BE2C (cell line): Measurements from ENCODE around the gene MGLL.

Experiments
- DNase-seq: peaks from one replicate; pipeline ENCODE4 v3.0.0-alpha.2; 2020
- H3K27me3 ChIP-seq: fragments of 250-450 bp; sonication (Bioruptor Pico); 2 replicates; pipeline ENCODE4 v1.5.1; 2020; ENCODE audit warnings: mild to moderate bottlenecking
- H3K36me3 ChIP-seq: fragments of 250-450 bp; sonication (Bioruptor Pico); 2 replicates; pipeline ENCODE4 v1.5.1; 2020; ENCODE audit warnings: mild to moderate bottlenecking
- H3K4me1 ChIP-seq: fragments of 250-450 bp; sonication (Bioruptor Pico); 2 replicates; pipeline ENCODE4 v1.5.1; 2020
- H3K4me3 ChIP-seq: 2 replicates; pipeline ENCODE4 v1.5.1; 2011; ENCODE audit warnings: low read depth, low read length
- H3K9me3 ChIP-seq: fragments of 250-450 bp; sonication (Bioruptor Pico); 2 replicates; pipeline ENCODE4 v1.5.1; 2020
- CTCF ChIP-seq: IDR thresholded peaks from 2 replicates; pipeline ENCODE4 v1.5.1; 2012; ENCODE audit warnings: mild to moderate bottlenecking, low read depth, low read length

MGLL gene

GRCh38 chr3:127784865-127785710, 37.2 kb downstream of the MGLL start:
- H3K9me3 ChIP-seq, result no peaks in the 10 kb centered on the region
- H3K36me3 ChIP-seq, result no peaks in the 10 kb centered on the region
- no peak for TF ChIP-seq CTCF
- no peaks in the 10 kb centered on the region for H3K27me3 ChIP-seq
- DNase-seq, result no peak
- H3K4me1 ChIP-seq, result peaks cover 27% of the 10 kb centered on the region
- H3K4me3 ChIP-seq, result no peak overlapping the region

- Histone ChIP-seq H3K4me3 (no peak overlapping the region), H3K27me3 (no peaks in the 10 kb centered on the region), H3K9me3 (no peaks in the 10 kb centered on the region), H3K4me1 (peaks cover 33% of the 10 kb centered on the region), H3K36me3 (no peaks in the 10 kb centered on the region)
- TF ChIP-seq CTCF, result no peak
- no peak for DNase-seq
Measured at GRCh38 chr3:127784283-127784682, 38.0 kb downstream of the MGLL start.

- no peak for TF ChIP-seq CTCF
- H3K36me3 ChIP-seq, result no peaks in the 10 kb centered on the region
- no peaks in the 10 kb centered on the region for H3K9me3 ChIP-seq
- peaks cover 30% of the 10 kb centered on the region for H3K4me1 ChIP-seq
- H3K27me3 ChIP-seq, result no peaks in the 10 kb centered on the region
- H3K4me3 ChIP-seq, result no peak overlapping the region
- no peak for DNase-seq
Measured at GRCh38 chr3:127783642-127784160, 38.6 kb downstream of the MGLL start.

- H3K4me1 ChIP-seq, result peaks cover 28% of the 10 kb centered on the region
- no peaks in the 10 kb centered on the region for H3K27me3 ChIP-seq
- H3K9me3 ChIP-seq, result no peaks in the 10 kb centered on the region
Measured at GRCh38 chr3:127783166-127783565, 39.1 kb downstream of the MGLL start.

GRCh38 chr3:127781411-127782001, 40.8 kb downstream of the MGLL start:
- Histone ChIP-seq H3K27me3 (no peaks in the 10 kb centered on the region), H3K36me3 (no peaks in the 10 kb centered on the region), H3K4me3 (no peak overlapping the region), H3K9me3 (peaks cover 2% of the 10 kb centered on the region; the same call in 1 of the 2 replicates), H3K4me1 (peaks cover 22% of the 10 kb centered on the region)
- TF ChIP-seq CTCF, result no peak
- DNase-seq, result no peak

More at GRCh38 chr3:127783166-127783565, 39.1 kb downstream of the MGLL start:
- no peak for DNase-seq
- no peak overlapping the region for H3K4me3 ChIP-seq
- TF ChIP-seq CTCF, result no peak
- no peaks in the 10 kb centered on the region for H3K36me3 ChIP-seq
